HL-60 (cell line): ENCODE results near the gene PRPF6.

Source experiments
- DNase-seq, 2 experiments: peaks; one replicate each; pipeline ENCODE4 v3.0.0-alpha.2; 2010 to 2020; ENCODE audit warnings: low read depth in 1 of 2, low spot score in 1 of 2
- H3K27ac ChIP-seq: fragments of 250-450 bp; sonication (Bioruptor Pico); replicated peaks from 2 replicates; pipeline ENCODE4 v1.5.1; 2020; ENCODE audit warnings: mild to moderate bottlenecking, moderate library complexity
- H3K27me3 ChIP-seq: fragments of 250-450 bp; sonication (Bioruptor Pico); 2 replicates; pipeline ENCODE4 v1.5.1; 2021; ENCODE audit warnings: mild to moderate bottlenecking, moderate library complexity; ENCODE audit not compliant: insufficient read depth, poor library complexity, severe bottlenecking
- H3K4me3 ChIP-seq: replicated peaks from 2 replicates; pipeline ENCODE4 v1.5.1; 2011; ENCODE audit warnings: mild to moderate bottlenecking, control low read depth, low read length; ENCODE audit not compliant: insufficient read depth
- CTCF ChIP-seq: IDR thresholded peaks from one replicate; pipeline ENCODE4 v1.5.1; 2011; ENCODE audit warnings: low read length, control low read depth, inconsistent platforms; ENCODE audit not compliant: insufficient read depth
- GABPA ChIP-seq: IDR thresholded peaks from 2 replicates; pipeline ENCODE4 v1.6.1; 2012; ENCODE audit warnings: low read depth
- POLR2AphosphoS5 ChIP-seq: IDR thresholded peaks from 2 replicates; pipeline ENCODE4 v1.6.1; 2012; ENCODE audit warnings: low read depth
- REST ChIP-seq: IDR thresholded peaks from 2 replicates; pipeline ENCODE4 v1.6.1; 2012; ENCODE audit warnings: low read depth; ENCODE audit not compliant: insufficient replicate concordance
- SPI1 ChIP-seq: IDR thresholded peaks from 2 replicates; pipeline ENCODE4 v1.6.1; 2012; ENCODE audit warnings: low read depth, mild to moderate bottlenecking, borderline replicate concordance

The PRPF6 gene

GRCh38 chr20:63957690-63958441, 23.1 kb upstream of the PRPF6 start:
- DNase-seq: peak in 1 of 2 experiments; percentile 43
- Histone ChIP-seq H3K27me3 (no peaks in the 10 kb centered on the region), H3K4me3 (no peak overlapping the region), H3K27ac (peak overlapping the region; percentile 70)
- TF ChIP-seq GABPA (peak; percentile 64; the same call in 1 of the 2 replicates), SPI1 (no peak)

GRCh38 chr20:63958471-63958870, 22.5 kb upstream of the PRPF6 start:
- no peak overlapping the region for H3K27ac ChIP-seq
- DNase-seq: no peak
- H3K4me3 ChIP-seq: no peak overlapping the region
- TF ChIP-seq REST (no peak), GABPA (no peak), POLR2AphosphoS5 (no peak), SPI1 (no peak), CTCF (no peak)
- H3K27me3 ChIP-seq: no peaks in the 10 kb centered on the region

GRCh38 chr20:63958964-63959698, 21.8 kb upstream of the PRPF6 start:
- TF ChIP-seq POLR2AphosphoS5: no peak
- TF ChIP-seq GABPA: no peak
- no peak for TF ChIP-seq REST
- TF ChIP-seq SPI1: no peak
- TF ChIP-seq CTCF: no peak
- Histone ChIP-seq H3K27me3 (no peaks in the 10 kb centered on the region), H3K27ac (no peak overlapping the region), H3K4me3 (no peak overlapping the region)
- DNase-seq: no peak

GRCh38 chr20:63959699-63960075, 21.2 kb upstream of the PRPF6 start:
- H3K27me3 ChIP-seq: no peaks in the 10 kb centered on the region
- DNase-seq: no peak
- H3K4me3 ChIP-seq: no peak overlapping the region
- H3K27ac ChIP-seq: no peak overlapping the region
- no peak for TF ChIP-seq POLR2AphosphoS5
- TF ChIP-seq GABPA: no peak
- no peak for TF ChIP-seq REST
- TF ChIP-seq SPI1: no peak
- no peak for TF ChIP-seq CTCF
